Stimulated activated CD8-positive, alpha-beta memory T cell treated with anti-CD3 and anti-CD28 coated beads, Interleukin-7, amount 100 ng/mL, for 4 hours (primary cell): ENCODE measurements around the gene SMYD3.

ENCODE experiments used
- DNase-seq, 2 donors: peaks; one replicate each; pipeline ENCODE4 v3.0.0-alpha.2; 2020; ENCODE audit warnings: low read depth in 2 of 2

The SMYD3 gene

GRCh38 chr1:245873883-245874671, 633.0 kb downstream of the SMYD3 start:
- no peak for DNase-seq

- DNase-seq = no peak
Measured at GRCh38 chr1:245873068-245873467, 634.0 kb downstream of the SMYD3 start.

- DNase-seq = no peak
Measured at GRCh38 chr1:245872475-245872874, 634.6 kb downstream of the SMYD3 start.

GRCh38 chr1:245871915-245872314, 635.2 kb downstream of the SMYD3 start:
- no peak for DNase-seq

GRCh38 chr1:245871191-245871590, 635.9 kb downstream of the SMYD3 start:
- DNase-seq = no peak

- no peak for DNase-seq
Measured at GRCh38 chr1:245870698-245871097, 636.4 kb downstream of the SMYD3 start.

GRCh38 chr1:245869847-245870246, 637.2 kb downstream of the SMYD3 start:
- DNase-seq = no peak

GRCh38 chr1:245867738-245868137, 639.3 kb downstream of the SMYD3 start:
- no peak for DNase-seq

- no peak for DNase-seq
Measured at GRCh38 chr1:245864872-245865271, 642.2 kb downstream of the SMYD3 start.

- DNase-seq = no peak
Measured at GRCh38 chr1:245863566-245864184, 643.4 kb downstream of the SMYD3 start.

GRCh38 chr1:245862812-245863540, 644.1 kb downstream of the SMYD3 start:
- DNase-seq = no peak

- no peak for DNase-seq
Measured at GRCh38 chr1:245860657-245861544, 646.2 kb downstream of the SMYD3 start.

- DNase-seq = no peak
Measured at GRCh38 chr1:245859493-245860114, 647.5 kb downstream of the SMYD3 start.

GRCh38 chr1:245858722-245859492, 648.2 kb downstream of the SMYD3 start:
- no peak for DNase-seq

GRCh38 chr1:245858022-245858721, 648.9 kb downstream of the SMYD3 start:
- no peak for DNase-seq

- no peak for DNase-seq
Measured at GRCh38 chr1:245856944-245857531, 650.0 kb downstream of the SMYD3 start.

- DNase-seq = no peak
Measured at GRCh38 chr1:245855846-245856730, 651.0 kb downstream of the SMYD3 start.

- DNase-seq = no peak
Measured at GRCh38 chr1:245853291-245853690, 653.8 kb downstream of the SMYD3 start.
